NCI-H345 treated with DMSO at 0.1 percent for 48 hours (cell line): ENCODE results near the gene NRIP1.
"Not testable (repeated sequence)": the region's sequence is repeated elsewhere in the genome, so short reads cannot be mapped to it uniquely, and the experiment has no call there.

Experiments used
- DNase-seq: peaks from one replicate; lab custom pipeline; 2025; ENCODE audit not compliant: unreplicated experiment; lab: John Stamatoyannopoulos, UW

The NRIP1 gene

GRCh38 chr21:15039607-15040299 lies 25.0 kb downstream of the NRIP1 start:
- DNase-seq, result no peak

GRCh38 chr21:15037900-15038293 lies 26.9 kb downstream of the NRIP1 start:
- no peak for DNase-seq

- DNase-seq, result no peak
Measured at GRCh38 chr21:15037095-15037899, 27.5 kb downstream of the NRIP1 start.

GRCh38 chr21:15036189-15036588 lies 28.6 kb downstream of the NRIP1 start:
- no peak for DNase-seq

GRCh38 chr21:15034126-15034853 lies 30.5 kb downstream of the NRIP1 start:
- no peak for DNase-seq

GRCh38 chr21:15031790-15032357 lies 32.9 kb downstream of the NRIP1 start:
- no peak for DNase-seq

GRCh38 chr21:15031362-15031761 lies 33.4 kb downstream of the NRIP1 start:
- not testable (repeated sequence) for DNase-seq

- DNase-seq, result not testable (repeated sequence)
Measured at GRCh38 chr21:15030861-15031260, 33.9 kb downstream of the NRIP1 start.

- DNase-seq, result no peak
Measured at GRCh38 chr21:15029077-15029476, 35.7 kb downstream of the NRIP1 start.

- DNase-seq, result no peak
Measured at GRCh38 chr21:15028186-15028585, 36.6 kb downstream of the NRIP1 start.

GRCh38 chr21:15027056-15027455 lies 37.7 kb downstream of the NRIP1 start:
- no peak for DNase-seq

- DNase-seq, result no peak
Measured at GRCh38 chr21:15026370-15026769, 38.4 kb downstream of the NRIP1 start.

GRCh38 chr21:15023776-15024175 lies 41.0 kb downstream of the NRIP1 start:
- no peak for DNase-seq

GRCh38 chr21:15022608-15023261 lies 42.1 kb downstream of the NRIP1 start:
- no peak for DNase-seq

- no peak for DNase-seq
Measured at GRCh38 chr21:15020797-15021196, 44.0 kb downstream of the NRIP1 start.

- no peak for DNase-seq
Measured at GRCh38 chr21:15018382-15018781, 46.4 kb downstream of the NRIP1 start.

- no peak for DNase-seq
Measured at GRCh38 chr21:15015622-15016471, 49.0 kb downstream of the NRIP1 start.

- no peak for DNase-seq
Measured at GRCh38 chr21:15014221-15014620, 50.6 kb downstream of the NRIP1 start.

GRCh38 chr21:15011967-15012366 lies 52.8 kb downstream of the NRIP1 start:
- DNase-seq, result no peak

- DNase-seq, result no peak
Measured at GRCh38 chr21:15010645-15011044, 54.2 kb downstream of the NRIP1 start.
